GM23338 (cell line): Measurements from ENCODE around the gene CACNA1H. TPM values are rescaled to one million over a fixed set of nuclear protein-coding genes. Genes with fewer than 3 reads are reported as not detected.

Experiments used
- ATAC-seq: fragments of 200-7000 bp; cut with Tn5 transposase; 3 replicates; pipeline ENCODE4 v1.9.1; 2020
- DNase-seq: peaks from one replicate; pipeline ENCODE4 v3.0.0-alpha.2; 2015; ENCODE audit warnings: low spot score
- H2AFZ ChIP-seq: fragments of 200-600 bp; sonication (generic); 2 replicates; pipeline ENCODE4 v1.8.0; 2016; ENCODE audit warnings: antibody characterized with exemption, mild to moderate bottlenecking, moderate library complexity
- H3F3A ChIP-seq: fragments of 200-600 bp; sonication (generic); replicated peaks from 2 replicates; pipeline ENCODE4 v1.8.0; 2017; ENCODE audit warnings: antibody characterized with exemption, mixed run types, low read depth
- H3K27ac ChIP-seq: fragments of 200-600 bp; sonication (generic); 2 replicates; pipeline ENCODE4 v1.6.1; 2016; ENCODE audit warnings: low read depth
- H3K27me3 ChIP-seq: fragments of 200-600 bp; sonication (generic); 2 replicates; pipeline ENCODE4 v1.8.0; 2016; ENCODE audit warnings: mild to moderate bottlenecking, mixed run types, moderate library complexity; ENCODE audit not compliant: insufficient read depth
- H3K36me3 ChIP-seq: fragments of 200-600 bp; sonication (generic); 2 replicates; pipeline ENCODE4 v1.8.0; 2016; ENCODE audit warnings: mild to moderate bottlenecking; ENCODE audit not compliant: insufficient read depth
- H3K4me1 ChIP-seq: fragments of 200-600 bp; sonication (generic); 2 replicates; pipeline ENCODE4 v1.8.0; 2016; ENCODE audit warnings: mild to moderate bottlenecking, moderate library complexity; ENCODE audit not compliant: insufficient read depth
- H3K4me2 ChIP-seq: fragments of 200-600 bp; sonication (generic); 2 replicates; pipeline ENCODE4 v1.7.1; 2017; ENCODE audit warnings: mixed run types
- H3K4me3 ChIP-seq: fragments of 200-600 bp; sonication (generic); 2 replicates; pipeline ENCODE4 v1.6.1; 2016; ENCODE audit warnings: mixed run types
- H3K79me2 ChIP-seq: fragments of 200-600 bp; sonication (generic); replicated peaks from 2 replicates; pipeline ENCODE4 v1.8.0; 2017; ENCODE audit warnings: mild to moderate bottlenecking; ENCODE audit not compliant: insufficient read depth
- H3K9me2 ChIP-seq: fragments of 200-600 bp; sonication (generic); 2 replicates; pipeline ENCODE4 v1.8.0; 2017; ENCODE audit not compliant: insufficient read depth
- H4K20me1 ChIP-seq: fragments of 200-600 bp; sonication (generic); replicated peaks from 2 replicates; pipeline ENCODE4 v1.8.0; 2017; ENCODE audit warnings: mild to moderate bottlenecking; ENCODE audit not compliant: insufficient read depth
- H3K27ac Mint-ChIP-seq: 2 replicates; pipeline ENCODE4 v1.8.0; 2020; ENCODE audit warnings: inconsistent platforms, mild to moderate bottlenecking, moderate library complexity, mixed read lengths
- H3K27me3 Mint-ChIP-seq: 3 replicates; pipeline ENCODE4 v1.8.0; 2022; ENCODE audit warnings: low read depth, mild to moderate bottlenecking, moderate library complexity, mixed read lengths, inconsistent platforms; ENCODE audit not compliant: insufficient read depth, poor library complexity
- H3K36me3 Mint-ChIP-seq: 3 replicates; pipeline ENCODE4 v1.8.0; 2021; ENCODE audit warnings: low read depth, mild to moderate bottlenecking, inconsistent platforms, moderate library complexity, mixed read lengths
- H3K4me1 Mint-ChIP-seq: 3 replicates; pipeline ENCODE4 v1.8.0; 2020; ENCODE audit warnings: mild to moderate bottlenecking, inconsistent platforms, mixed read lengths
- H3K4me3 Mint-ChIP-seq: 3 replicates; pipeline ENCODE4 v1.8.0; 2021; ENCODE audit warnings: moderate library complexity, mild to moderate bottlenecking, inconsistent platforms, mixed read lengths
- H3K9me3 Mint-ChIP-seq: 3 replicates; pipeline ENCODE4 v1.8.0; 2020; ENCODE audit warnings: moderate library complexity, mild to moderate bottlenecking, inconsistent platforms, mixed read lengths
- EZH2 ChIP-seq: fragments of 200-600 bp; sonication (generic); IDR thresholded peaks from one replicate; pipeline ENCODE4 v1.8.0; 2017; ENCODE audit warnings: antibody characterized with exemption, mild to moderate bottlenecking, low read depth; ENCODE audit not compliant: unreplicated experiment
- EZH2phosphoT487 ChIP-seq: fragments of 200-600 bp; sonication (generic); IDR thresholded peaks from one replicate; pipeline ENCODE4 v1.8.1; 2018; ENCODE audit warnings: antibody characterized with exemption; ENCODE audit not compliant: unreplicated experiment
- NANOG ChIP-seq: IDR thresholded peaks from 2 replicates; pipeline ENCODE4 v1.6.1; 2016; ENCODE audit warnings: antibody characterized with exemption, borderline replicate concordance
- ZNF331 ChIP-seq: fragments of 250-450 bp; sonication (Bioruptor Pico); IDR thresholded peaks from 2 replicates; pipeline ENCODE4 v1.5.0; 2020; ENCODE audit warnings: low read depth, mild to moderate bottlenecking, moderate library complexity
- polyA plus RNA-seq: library from polyadenylated mRNA; unstranded; fragments of >200 nt; fragmentation: Nextera tagmentation; extraction: Ambion mirVana; gene quantifications from 2 replicates; pipeline ENCODE4 v1.2.1, GENCODE V29; 2016
- total RNA-seq: library from RNA; depleted of rRNA; stranded (reverse); fragments of >200 nt; shearing (Covaris generic); gene quantifications from 2 replicates; pipeline ENCODE4 v1.2.3, GENCODE V29; 2014
- TF ChIP-seq, protein P1 (sequence below): fragments of 250-450 bp; sonication (Bioruptor Pico); IDR thresholded peaks from 2 replicates; pipeline ENCODE4 v1.5.0; 2020; ENCODE audit warnings: mild to moderate bottlenecking, moderate library complexity

CACNA1H gene
- total and polyA plus RNA-seq, 2 experiments from 2014 or later, result 3.5 to 43.3 TPM

- H2AFZ ChIP-seq, result no peak overlapping the region
- H3K9me2 ChIP-seq, result no peaks in the 10 kb centered on the region
- H3K27ac Mint-ChIP-seq, result no peak overlapping the region
- no peak; the same call in 2 of the 3 replicates for ATAC-seq
- 0 out of 3 replicates have a peak, but pooled peaks cover 3% of the 10 kb centered on the region for H3K9me3 Mint-ChIP-seq
- H3K4me2 ChIP-seq, result no peak overlapping the region
- TF ChIP-seq, protein P1, sequence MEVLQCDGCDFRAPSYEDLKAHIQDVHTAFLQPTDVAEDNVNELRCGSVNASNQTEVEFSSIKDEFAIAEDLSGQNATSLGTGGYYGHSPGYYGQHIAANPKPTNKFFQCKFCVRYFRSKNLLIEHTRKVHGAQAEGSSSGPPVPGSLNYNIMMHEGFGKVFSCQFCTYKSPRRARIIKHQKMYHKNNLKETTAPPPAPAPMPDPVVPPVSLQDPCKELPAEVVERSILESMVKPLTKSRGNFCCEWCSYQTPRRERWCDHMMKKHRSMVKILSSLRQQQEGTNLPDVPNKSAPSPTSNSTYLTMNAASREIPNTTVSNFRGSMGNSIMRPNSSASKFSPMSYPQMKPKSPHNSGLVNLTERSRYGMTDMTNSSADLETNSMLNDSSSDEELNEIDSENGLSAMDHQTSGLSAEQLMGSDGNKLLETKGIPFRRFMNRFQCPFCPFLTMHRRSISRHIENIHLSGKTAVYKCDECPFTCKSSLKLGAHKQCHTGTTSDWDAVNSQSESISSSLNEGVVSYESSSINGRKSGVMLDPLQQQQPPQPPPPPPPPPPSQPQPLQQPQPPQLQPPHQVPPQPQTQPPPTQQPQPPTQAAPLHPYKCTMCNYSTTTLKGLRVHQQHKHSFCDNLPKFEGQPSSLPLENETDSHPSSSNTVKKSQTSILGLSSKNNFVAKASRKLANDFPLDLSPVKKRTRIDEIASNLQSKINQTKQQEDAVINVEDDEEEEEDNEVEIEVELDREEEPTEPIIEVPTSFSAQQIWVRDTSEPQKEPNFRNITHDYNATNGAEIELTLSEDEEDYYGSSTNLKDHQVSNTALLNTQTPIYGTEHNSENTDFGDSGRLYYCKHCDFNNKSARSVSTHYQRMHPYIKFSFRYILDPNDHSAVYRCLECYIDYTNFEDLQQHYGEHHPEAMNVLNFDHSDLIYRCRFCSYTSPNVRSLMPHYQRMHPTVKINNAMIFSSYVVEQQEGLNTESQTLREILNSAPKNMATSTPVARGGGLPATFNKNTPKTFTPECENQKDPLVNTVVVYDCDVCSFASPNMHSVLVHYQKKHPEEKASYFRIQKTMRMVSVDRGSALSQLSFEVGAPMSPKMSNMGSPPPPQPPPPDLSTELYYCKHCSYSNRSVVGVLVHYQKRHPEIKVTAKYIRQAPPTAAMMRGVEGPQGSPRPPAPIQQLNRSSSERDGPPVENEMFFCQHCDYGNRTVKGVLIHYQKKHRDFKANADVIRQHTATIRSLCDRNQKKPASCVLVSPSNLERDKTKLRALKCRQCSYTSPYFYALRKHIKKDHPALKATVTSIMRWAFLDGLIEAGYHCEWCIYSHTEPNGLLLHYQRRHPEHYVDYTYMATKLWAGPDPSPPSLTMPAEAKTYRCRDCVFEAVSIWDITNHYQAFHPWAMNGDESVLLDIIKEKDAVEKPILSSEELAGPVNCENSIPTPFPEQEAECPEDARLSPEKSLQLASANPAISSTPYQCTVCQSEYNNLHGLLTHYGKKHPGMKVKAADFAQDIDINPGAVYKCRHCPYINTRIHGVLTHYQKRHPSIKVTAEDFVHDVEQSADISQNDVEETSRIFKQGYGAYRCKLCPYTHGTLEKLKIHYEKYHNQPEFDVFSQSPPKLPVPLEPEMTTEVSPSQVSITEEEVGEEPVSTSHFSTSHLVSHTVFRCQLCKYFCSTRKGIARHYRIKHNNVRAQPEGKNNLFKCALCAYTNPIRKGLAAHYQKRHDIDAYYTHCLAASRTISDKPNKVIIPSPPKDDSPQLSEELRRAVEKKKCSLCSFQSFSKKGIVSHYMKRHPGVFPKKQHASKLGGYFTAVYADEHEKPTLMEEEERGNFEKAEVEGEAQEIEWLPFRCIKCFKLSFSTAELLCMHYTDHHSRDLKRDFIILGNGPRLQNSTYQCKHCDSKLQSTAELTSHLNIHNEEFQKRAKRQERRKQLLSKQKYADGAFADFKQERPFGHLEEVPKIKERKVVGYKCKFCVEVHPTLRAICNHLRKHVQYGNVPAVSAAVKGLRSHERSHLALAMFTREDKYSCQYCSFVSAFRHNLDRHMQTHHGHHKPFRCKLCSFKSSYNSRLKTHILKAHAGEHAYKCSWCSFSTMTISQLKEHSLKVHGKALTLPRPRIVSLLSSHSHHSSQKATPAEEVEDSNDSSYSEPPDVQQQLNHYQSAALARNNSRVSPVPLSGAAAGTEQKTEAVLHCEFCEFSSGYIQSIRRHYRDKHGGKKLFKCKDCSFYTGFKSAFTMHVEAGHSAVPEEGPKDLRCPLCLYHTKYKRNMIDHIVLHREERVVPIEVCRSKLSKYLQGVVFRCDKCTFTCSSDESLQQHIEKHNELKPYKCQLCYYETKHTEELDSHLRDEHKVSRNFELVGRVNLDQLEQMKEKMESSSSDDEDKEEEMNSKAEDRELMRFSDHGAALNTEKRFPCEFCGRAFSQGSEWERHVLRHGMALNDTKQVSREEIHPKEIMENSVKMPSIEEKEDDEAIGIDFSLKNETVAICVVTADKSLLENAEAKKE (CRISPR knock-in tag), result no peak
- no peak for DNase-seq
- H3F3A ChIP-seq, result no peaks in the 10 kb centered on the region
- H3K4me3 Mint-ChIP-seq, result no peak overlapping the region
- H3K36me3 Mint-ChIP-seq, result peaks cover 4% of the 10 kb centered on the region; the same call in 2 of the 3 replicates
- H3K27me3 ChIP-seq, result no peaks in the 10 kb centered on the region
- H3K27ac ChIP-seq, result peak overlapping the region; percentile 39; the same call in 1 of the 2 replicates
- H3K79me2 ChIP-seq, result no peaks in the 10 kb centered on the region
- peaks cover 7% of the 10 kb centered on the region for H3K27me3 Mint-ChIP-seq
- no peaks in the 10 kb centered on the region for H3K36me3 ChIP-seq
- no peaks in the 10 kb centered on the region; the same call in 1 of the 2 replicates for H4K20me1 ChIP-seq
- no peak overlapping the region for H3K4me3 ChIP-seq
- H3K4me1 Mint-ChIP-seq, result no peaks in the 10 kb centered on the region
- H3K4me1 ChIP-seq, result no peaks in the 10 kb centered on the region
Observed at GRCh38 chr16:1199347-1200013, 46.6 kb downstream of the CACNA1H start.

DNA sequence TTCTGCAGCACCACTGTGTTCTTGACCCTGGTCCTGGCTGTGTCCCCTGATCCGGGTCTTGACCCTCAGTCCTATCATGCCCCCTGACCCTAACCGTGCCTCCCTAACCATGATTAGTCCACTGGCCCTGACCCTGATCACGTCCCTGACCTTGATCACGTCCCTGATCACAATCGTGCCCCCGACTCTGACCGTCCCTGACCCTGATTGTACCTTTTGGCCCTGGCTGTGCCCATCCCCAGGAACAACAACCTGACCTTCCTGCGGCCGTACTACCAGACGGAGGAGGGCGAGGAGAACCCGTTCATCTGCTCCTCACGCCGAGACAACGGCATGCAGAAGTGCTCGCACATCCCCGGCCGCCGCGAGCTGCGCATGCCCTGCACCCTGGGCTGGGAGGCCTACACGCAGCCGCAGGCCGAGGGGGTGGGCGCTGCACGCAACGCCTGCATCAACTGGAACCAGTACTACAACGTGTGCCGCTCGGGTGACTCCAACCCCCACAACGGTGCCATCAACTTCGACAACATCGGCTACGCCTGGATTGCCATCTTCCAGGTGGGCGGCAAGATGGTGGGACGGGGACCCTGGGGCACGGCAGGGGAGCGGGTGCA lies 47.2 kb downstream of the CACNA1H start:
- DNase-seq (no peak), ATAC-seq (no peak)
- H3K4me3 Mint-ChIP-seq, result no peak overlapping the region
- H3K9me3 Mint-ChIP-seq, result 0 out of 3 replicates have a peak, but pooled peaks cover 3% of the 10 kb centered on the region
- H3K36me3 Mint-ChIP-seq, result peaks cover 4% of the 10 kb centered on the region; the same call in 2 of the 3 replicates
- no peaks in the 10 kb centered on the region for H3K9me2 ChIP-seq
- H4K20me1 ChIP-seq, result no peaks in the 10 kb centered on the region; the same call in 1 of the 2 replicates
- H3K36me3 ChIP-seq, result no peaks in the 10 kb centered on the region
- no peaks in the 10 kb centered on the region for H3K4me1 ChIP-seq
- no peak overlapping the region for H3K4me3 ChIP-seq
- no peaks in the 10 kb centered on the region for H3K27me3 ChIP-seq
- H3K27ac ChIP-seq, result peak overlapping the region; percentile 39; the same call in 1 of the 2 replicates
- H3F3A ChIP-seq, result no peaks in the 10 kb centered on the region
- no peaks in the 10 kb centered on the region for H3K79me2 ChIP-seq
- no peaks in the 10 kb centered on the region for H3K4me1 Mint-ChIP-seq
- no peak overlapping the region for H3K27ac Mint-ChIP-seq
- no peak overlapping the region for H2AFZ ChIP-seq
- TF ChIP-seq NANOG, result no peak
- no peak for TF ChIP-seq EZH2phosphoT487
- TF ChIP-seq ZNF331, result no peak
- no peak for TF ChIP-seq EZH2
- peaks cover 7% of the 10 kb centered on the region for H3K27me3 Mint-ChIP-seq
- no peak overlapping the region for H3K4me2 ChIP-seq
